ENCODE measurements around the gene AKIRIN1. TPM values are rescaled to one million over a fixed set of nuclear protein-coding genes. Genes with fewer than 3 reads are reported as not detected.
"Not testable (repeated sequence)": the region's sequence is repeated elsewhere in the genome, so short reads cannot be mapped to it uniquely, and the experiment has no call there.

The AKIRIN1 gene
- total RNA-seq, 2 experiments from 2014 or later, result 68.8 to 72.5 TPM

- H3K36me3 Mint-ChIP-seq (ENCODE audit: low read depth), result peaks cover 20% of the 10 kb centered on the region
- H3K4me1 Mint-ChIP-seq, result peaks cover 25% of the 10 kb centered on the region
- DNase-seq, result peak; percentile 82
- CTCF ChIA-PET, result interaction anchor here (0.7 to 1.6 kb wide), 5 partner anchors 12 to 106 kb away, joined by 3 to 4 read pairs (median 3); partner anchors contain the start of gene AKIRIN1
- H3K4me3 Mint-ChIP-seq, result peak overlapping the region; percentile 68
- not testable (repeated sequence) for H3K27me3 Mint-ChIP-seq
- H3K9me3 Mint-ChIP-seq, result peaks cover 20% of the 10 kb centered on the region
- peak overlapping the region; percentile 95 for H3K27ac Mint-ChIP-seq
- POLR2A ChIA-PET, result interaction anchor here (0.7 to 2.2 kb wide), 8 partner anchors 12 to 418 kb away, joined by 3 to 17 read pairs (median 4); partner anchors contain the start of genes AKIRIN1 and NDUFS5
Measured at GRCh38 chr1:38977399-38978244, 13.5 kb upstream of the AKIRIN1 start.

DNA sequence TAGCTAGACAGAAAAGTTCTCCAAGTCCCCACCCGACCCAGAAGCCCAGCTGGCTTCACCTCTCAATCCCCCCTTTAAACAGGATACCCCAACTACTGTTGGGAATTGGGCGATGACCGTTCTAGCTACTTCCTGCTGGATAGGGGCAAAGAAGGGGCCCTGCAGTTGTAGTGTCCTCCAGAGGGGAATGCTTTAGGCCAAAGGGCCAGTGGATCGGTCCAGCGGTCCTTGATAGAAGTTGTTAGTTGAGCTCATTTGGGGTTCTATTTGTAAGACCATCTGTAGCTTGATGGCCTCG, 12.9 kb upstream of the AKIRIN1 start:
- H3K36me3 Mint-ChIP-seq (ENCODE audit: low read depth), result peaks cover 20% of the 10 kb centered on the region
- H3K9me3 Mint-ChIP-seq, result peaks cover 20% of the 10 kb centered on the region
- H3K27ac Mint-ChIP-seq, result peak overlapping the region; percentile 95
- DNase-seq, result peak; percentile 37
- CTCF ChIA-PET, result interaction anchor here (0.8 kb wide), 1 partner anchor 20 kb away, joined by 3 read pairs; no protein-coding TSS in a partner anchor
- H3K4me1 Mint-ChIP-seq, result peaks cover 20% of the 10 kb centered on the region
- POLR2A ChIA-PET, result interaction anchor here (0.7 to 2.2 kb wide), 8 partner anchors 12 to 419 kb away, joined by 3 to 17 read pairs (median 4); partner anchors contain the start of genes AKIRIN1 and NDUFS5
- H3K27me3 Mint-ChIP-seq, result not testable (repeated sequence)
- H3K4me3 Mint-ChIP-seq, result peak overlapping the region; percentile 68

- H3K4me3 Mint-ChIP-seq, DNase-seq, POLR2A ChIA-PET, H3K27ac Mint-ChIP-seq, H3K27me3 Mint-ChIP-seq: not testable (repeated sequence)
- CTCF ChIA-PET, result interaction anchor here (0.7 kb wide), 1 partner anchor 237 kb away, joined by 3 read pairs; no protein-coding TSS in a partner anchor
- peaks cover 20% of the 10 kb centered on the region for H3K36me3 Mint-ChIP-seq (ENCODE audit: low read depth)
- peaks cover 20% of the 10 kb centered on the region for H3K4me1 Mint-ChIP-seq
- H3K9me3 Mint-ChIP-seq, result peaks cover 20% of the 10 kb centered on the region
Measured at GRCh38 chr1:38979380-38979779, 11.7 kb upstream of the AKIRIN1 start.

GRCh38 chr1:38989979-38990378, 1.1 kb upstream of the AKIRIN1 start:
- no peaks in the 10 kb centered on the region for H3K9me3 Mint-ChIP-seq
- peak overlapping the region; percentile 72 for H3K4me3 Mint-ChIP-seq
- ChIA-PET CTCF (interaction anchor here (1.0 to 1.2 kb wide), 3 partner anchors 13 to 99 kb away, joined by 3 to 5 read pairs (median 4); partner anchors contain the start of gene NDUFS5), POLR2A (interaction anchor here (1.0 to 3.1 kb wide), 3 partner anchors 8 to 36 kb away, joined by 3 to 17 read pairs (median 10); partner anchors contain the start of gene NDUFS5)
- H3K4me1 Mint-ChIP-seq, result peaks cover 40% of the 10 kb centered on the region
- peaks cover 24% of the 10 kb centered on the region for H3K36me3 Mint-ChIP-seq (ENCODE audit: low read depth)
- no peak for DNase-seq
- peak overlapping the region; percentile 68 for H3K27ac Mint-ChIP-seq
- H3K27me3 Mint-ChIP-seq, result no peaks in the 10 kb centered on the region

- peak overlapping the region; percentile 68 for H3K27ac Mint-ChIP-seq
- H3K27me3 Mint-ChIP-seq, result no peaks in the 10 kb centered on the region
- H3K9me3 Mint-ChIP-seq, result no peaks in the 10 kb centered on the region
- ChIA-PET POLR2A (interaction anchor here (0.7 to 3.1 kb wide), 4 partner anchors 8 to 117 kb away, joined by 3 to 17 read pairs (median 6); partner anchors contain the start of genes MYCBP and NDUFS5), CTCF (interaction anchor here (1.0 to 1.2 kb wide), 3 partner anchors 13 to 99 kb away, joined by 3 to 5 read pairs (median 4); partner anchors contain the start of gene NDUFS5)
- DNase-seq, result no peak
- H3K4me3 Mint-ChIP-seq, result peak overlapping the region; percentile 72
- H3K4me1 Mint-ChIP-seq, result peaks cover 44% of the 10 kb centered on the region
- peaks cover 28% of the 10 kb centered on the region for H3K36me3 Mint-ChIP-seq (ENCODE audit: low read depth)
Measured at GRCh38 chr1:38990386-38990737, 714 bp upstream of the AKIRIN1 start.

DNA sequence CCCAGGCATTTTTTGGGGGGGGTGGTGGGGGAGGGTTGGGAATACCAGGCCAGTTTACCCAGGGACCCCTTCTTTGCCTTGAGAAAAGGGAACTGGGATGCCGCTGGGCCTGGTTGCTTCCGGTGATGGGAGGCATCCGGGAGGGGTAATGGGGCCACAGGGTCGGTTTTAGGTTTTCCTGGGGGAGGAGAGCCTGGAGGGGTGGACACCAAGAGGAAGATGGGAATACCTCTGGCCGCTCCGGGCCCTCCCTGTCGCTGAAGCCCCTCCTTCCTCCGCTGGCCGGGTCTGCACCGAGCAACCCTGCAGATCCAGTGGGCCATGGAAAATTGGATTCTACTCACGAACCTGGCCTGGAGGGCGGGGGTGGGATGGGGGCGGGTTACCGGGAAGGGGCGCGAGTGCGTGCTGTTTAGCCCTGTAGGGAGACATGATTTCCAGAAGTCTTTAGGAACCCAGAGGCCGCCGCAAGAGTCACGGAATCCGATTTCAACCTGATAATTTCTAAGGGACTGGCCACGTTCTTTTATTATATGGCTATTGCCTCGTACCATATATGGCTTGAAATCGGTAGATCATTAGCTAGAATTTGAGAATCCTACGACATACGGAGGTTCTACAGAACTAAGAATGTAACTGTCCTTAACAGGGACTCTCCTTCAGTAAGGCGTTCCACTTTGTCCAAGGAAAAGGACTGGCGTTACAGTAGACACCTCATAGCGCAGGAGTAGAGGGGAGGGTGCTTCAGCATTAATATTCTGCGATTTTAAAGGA, 749 bp downstream of the AKIRIN1 start:
- Mint-ChIP-seq H3K4me1 (peaks cover 56% of the 10 kb centered on the region), H3K27ac (peak overlapping the region; percentile 72), H3K9me3 (no peaks in the 10 kb centered on the region), H3K27me3 (no peaks in the 10 kb centered on the region), H3K4me3 (peak overlapping the region; percentile 91), H3K36me3 (ENCODE audit: low read depth) (peaks cover 36% of the 10 kb centered on the region)
- CTCF ChIA-PET, result interaction anchor here (0.7 to 1.2 kb wide), 2 partner anchors 39 to 156 kb away, joined by 3 read pairs; no protein-coding TSS in a partner anchor
- POLR2A ChIA-PET, result interaction anchor here (1.3 to 1.6 kb wide), 3 partner anchors 10 to 35 kb away, joined by 6 to 7 read pairs (median 6); partner anchors contain the start of gene NDUFS5
- no peak for DNase-seq

DNA sequence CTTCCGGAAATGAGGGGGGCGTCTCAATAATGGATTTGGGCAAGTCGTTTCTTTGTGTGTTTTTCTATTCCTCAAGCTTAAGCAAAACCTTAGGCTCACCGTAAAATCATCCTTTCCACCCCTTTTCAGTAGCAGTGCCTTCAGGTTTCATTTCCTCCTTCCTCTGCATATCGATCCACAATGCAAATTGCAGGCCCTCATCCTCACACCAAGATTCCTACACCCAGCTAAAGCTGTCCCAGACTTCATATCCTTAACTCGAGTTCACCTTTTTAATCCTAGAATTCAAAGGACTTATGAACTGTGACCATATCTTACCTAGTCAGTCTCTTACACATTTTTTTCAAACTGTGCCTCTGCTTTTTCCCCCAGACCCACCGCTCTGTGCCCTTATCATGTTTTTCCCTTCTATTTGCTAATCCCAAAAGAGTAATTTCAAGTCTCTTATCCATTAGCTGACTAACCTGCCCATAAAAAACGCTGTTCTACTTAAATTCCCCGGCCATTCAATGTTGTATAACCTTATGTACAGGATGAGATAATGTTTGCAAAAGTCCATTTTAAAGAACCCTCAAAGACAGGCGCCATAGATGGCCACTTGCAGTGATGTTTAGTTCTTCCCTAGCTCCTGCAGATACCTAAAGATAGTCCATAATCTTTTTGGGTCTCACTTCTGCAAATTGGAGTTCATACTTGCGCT, 1.5 kb downstream of the AKIRIN1 start:
- CTCF ChIA-PET, result interaction anchor here (0.9 to 1.2 kb wide), 2 partner anchors 34 to 157 kb away, joined by 3 read pairs; partner anchors contain the start of gene NDUFS5

DNA sequence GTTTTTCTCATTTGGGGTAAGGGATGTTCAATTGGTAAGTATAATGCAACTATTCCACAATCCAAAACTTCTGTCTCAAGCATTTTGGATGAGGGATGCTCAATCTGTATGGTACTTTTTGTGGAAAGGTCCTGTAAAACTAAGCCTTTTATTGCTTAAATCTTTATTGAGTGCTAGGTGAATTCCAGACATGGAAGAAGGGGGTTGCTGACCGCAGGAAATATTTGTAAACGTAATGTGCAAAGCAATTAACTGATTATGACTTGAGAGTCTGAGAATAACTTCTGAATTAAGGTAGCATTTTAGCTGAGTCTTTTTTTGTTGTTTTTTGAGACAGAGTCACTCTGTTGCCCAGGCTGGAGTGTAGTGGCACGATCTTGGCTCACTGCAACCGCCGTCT, 3.1 kb downstream of the AKIRIN1 start:
- peaks cover 75% of the 10 kb centered on the region for H3K4me1 Mint-ChIP-seq
- no peaks in the 10 kb centered on the region for H3K27me3 Mint-ChIP-seq
- peak overlapping the region; percentile 38 for H3K4me3 Mint-ChIP-seq
- ChIA-PET CTCF (interaction anchor here (0.7 to 1.0 kb wide), 2 partner anchors 12 to 705 kb away, joined by 3 read pairs; no protein-coding TSS in a partner anchor), POLR2A (interaction anchor here (1.0 to 2.1 kb wide), 2 partner anchors 9 to 32 kb away, joined by 4 to 5 read pairs; partner anchors contain the start of gene NDUFS5)
- DNase-seq, result no peak
- H3K9me3 Mint-ChIP-seq, result no peaks in the 10 kb centered on the region
- H3K36me3 Mint-ChIP-seq (ENCODE audit: low read depth), result peaks cover 54% of the 10 kb centered on the region
- H3K27ac Mint-ChIP-seq, result no peak overlapping the region

More for the DNA sequence above, 1.5 kb downstream of the AKIRIN1 start:
- Mint-ChIP-seq H3K9me3 (no peaks in the 10 kb centered on the region), H3K4me1 (peaks cover 63% of the 10 kb centered on the region), H3K27me3 (no peaks in the 10 kb centered on the region), H3K4me3 (peak overlapping the region; percentile 91), H3K36me3 (ENCODE audit: low read depth) (peaks cover 41% of the 10 kb centered on the region), H3K27ac (peak overlapping the region; percentile 72)
- POLR2A ChIA-PET, result interaction anchor here (1.3 to 1.6 kb wide), 3 partner anchors 9 to 34 kb away, joined by 6 to 7 read pairs (median 6); partner anchors contain the start of gene NDUFS5
- no peak for DNase-seq

GRCh38 chr1:38997034-38997900, 6.2 kb downstream of the AKIRIN1 start:
- Mint-ChIP-seq H3K4me1 (peaks cover 74% of the 10 kb centered on the region), H3K36me3 (ENCODE audit: low read depth) (peaks cover 76% of the 10 kb centered on the region), H3K27me3 (no peaks in the 10 kb centered on the region), H3K27ac (peak overlapping the region; percentile 72), H3K9me3 (no peaks in the 10 kb centered on the region), H3K4me3 (peak overlapping the region; percentile 55)
- CTCF ChIA-PET, result interaction anchor here (0.8 to 1.3 kb wide), 3 partner anchors 19 to 86 kb away, joined by 3 read pairs; partner anchors contain the start of gene NDUFS5
- no peak for DNase-seq
- POLR2A ChIA-PET, result interaction anchor here (0.8 to 2.5 kb wide), 5 partner anchors 11 to 331 kb away, joined by 3 to 13 read pairs (median 4); partner anchors contain the start of genes NDUFS5 and RRAGC

DNA sequence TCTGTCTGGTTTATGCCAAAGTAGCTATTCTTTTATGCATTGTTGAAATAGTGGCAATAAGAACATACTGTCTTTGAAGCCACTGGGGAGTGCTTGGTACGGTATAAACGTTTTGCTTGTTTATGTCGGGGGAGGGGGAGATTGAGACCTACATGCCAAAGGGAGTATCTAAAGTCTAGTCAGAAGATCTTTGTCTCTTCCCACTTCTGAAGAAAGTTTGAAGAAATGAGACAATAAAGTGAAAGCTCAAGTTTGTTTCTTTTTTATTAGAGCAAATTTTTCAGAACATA, 6.8 kb downstream of the AKIRIN1 start:
- peak overlapping the region; percentile 72 for H3K27ac Mint-ChIP-seq
- H3K27me3 Mint-ChIP-seq, result no peaks in the 10 kb centered on the region
- no peaks in the 10 kb centered on the region for H3K9me3 Mint-ChIP-seq
- H3K36me3 Mint-ChIP-seq (ENCODE audit: low read depth), result peaks cover 76% of the 10 kb centered on the region
- CTCF ChIA-PET, result interaction anchor here (0.8 to 1.3 kb wide), 3 partner anchors 20 to 85 kb away, joined by 3 read pairs; partner anchors contain the start of gene NDUFS5
- H3K4me1 Mint-ChIP-seq, result peaks cover 74% of the 10 kb centered on the region
- DNase-seq, result no peak
- peak overlapping the region; percentile 55 for H3K4me3 Mint-ChIP-seq
- POLR2A ChIA-PET, result interaction anchor here (0.8 to 2.5 kb wide), 4 partner anchors 29 to 330 kb away, joined by 3 to 13 read pairs (median 4); partner anchors contain the start of genes NDUFS5 and RRAGC

Measured in activated CD4-positive, alpha-beta memory T cell treated with anti-CD3 and anti-CD28 coated beads, Interleukin-2, amount 10 ng/mL, durations not matched to agents 7 days and 5 days (primary cell).